HG02610 (cell line): ENCODE data around the gene GSG1.

Experiments
- ATAC-seq: cut with Tn5 transposase; IDR thresholded peaks from one replicate; pipeline ENCODE4 v1.9.1; 2021; ENCODE audit warnings: mild to moderate bottlenecking, moderate library complexity; ENCODE audit not compliant: unreplicated experiment

Gene GSG1

GRCh38 chr12:13121568-13121967, 18.1 kb upstream of the GSG1 start:
- ATAC-seq: no peak

GRCh38 chr12:13120413-13120812, 16.9 kb upstream of the GSG1 start:
- no peak for ATAC-seq

GRCh38 chr12:13119826-13120225, 16.4 kb upstream of the GSG1 start:
- ATAC-seq: no peak

GRCh38 chr12:13117029-13117428, 13.6 kb upstream of the GSG1 start:
- no peak for ATAC-seq

GRCh38 chr12:13116259-13116658, 12.8 kb upstream of the GSG1 start:
- no peak for ATAC-seq

- ATAC-seq: no peak
These were observed 11.0 kb upstream of the GSG1 start for GRCh38 chr12:13114251-13115052.

GRCh38 chr12:13112968-13113367, 9.5 kb upstream of the GSG1 start:
- ATAC-seq: no peak

GRCh38 chr12:13106666-13107065, 3.2 kb upstream of the GSG1 start:
- no peak for ATAC-seq

- no peak for ATAC-seq
These were observed 2.3 kb upstream of the GSG1 start for GRCh38 chr12:13105781-13106180.

- no peak for ATAC-seq
These were observed 942 bp upstream of the GSG1 start for GRCh38 chr12:13104409-13104808.

GRCh38 chr12:13102461-13103195, 839 bp downstream of the GSG1 start:
- ATAC-seq: no peak

- ATAC-seq: no peak
These were observed 1.6 kb downstream of the GSG1 start for GRCh38 chr12:13101821-13102375.

- ATAC-seq: peak; percentile 84
These were observed 2.3 kb downstream of the GSG1 start for GRCh38 chr12:13100882-13101769.

- ATAC-seq: no peak
These were observed 2.9 kb downstream of the GSG1 start for GRCh38 chr12:13100605-13100881.

GRCh38 chr12:13099844-13100604, 3.4 kb downstream of the GSG1 start:
- no peak for ATAC-seq

GRCh38 chr12:13099066-13099843, 4.2 kb downstream of the GSG1 start:
- ATAC-seq: no peak

- ATAC-seq: no peak
These were observed 5.9 kb downstream of the GSG1 start for GRCh38 chr12:13097491-13098011.

GRCh38 chr12:13095266-13095995, 8.0 kb downstream of the GSG1 start:
- ATAC-seq: no peak

- ATAC-seq: peak; percentile 56
These were observed 9.1 kb downstream of the GSG1 start for GRCh38 chr12:13094367-13094766.
